Heart left ventricle (tissue), 16 donors: ENCODE measurements around the gene ATAT1. TPM values are rescaled to one million over a fixed set of nuclear protein-coding genes. Genes with fewer than 3 reads are reported as not detected.
A peak's percentile ranks its signal among the peaks of the same experiment; 100 is the strongest.

Experiments used
- ATAC-seq, 4 donors: fragments of 200-7000 bp; cut with Tn5 transposase; one replicate each; pipeline ENCODE4 v1.9.1; 2020 to 2022; ENCODE audit warnings: moderate library complexity in 4 of 4, mild to moderate bottlenecking in 3 of 4, moderate number of reproducible peaks in 1 of 4
- DNase-seq, 5 donors: peaks; one replicate each; pipeline ENCODE4 v3.0.0-alpha.2; 2020
- H3K27ac ChIP-seq, 12 donors: fragments of 200-600 bp; sonication (generic) in 4 of 12; one replicate each; pipeline versions ENCODE4 v1.5.0 to v1.8.0; 2016 to 2022; ENCODE audit warnings: mild to moderate bottlenecking in 2 of 12
- H3K27me3 ChIP-seq, 9 donors: fragments of 200-600 bp; sonication (generic) in 2 of 9; one replicate each; pipeline versions ENCODE4 v1.5.1 to v1.8.0; 2016 to 2022; ENCODE audit warnings: mild to moderate bottlenecking in 3 of 9
- H3K36me3 ChIP-seq, 9 donors: fragments of 200-600 bp; sonication (generic) in 2 of 9; one replicate each; pipeline versions ENCODE4 v1.5.0 to v1.8.0; 2018 to 2022; ENCODE audit warnings: mild to moderate bottlenecking in 2 of 9
- H3K4me1 ChIP-seq, 12 donors: fragments of 200-600 bp; sonication (generic) in 4 of 12; one replicate each; pipeline versions ENCODE4 v1.5.0 to v1.8.0; 2016 to 2022; ENCODE audit warnings: mild to moderate bottlenecking in 3 of 12
- H3K4me3 ChIP-seq, 12 donors: fragments of 200-600 bp; sonication (generic) in 4 of 12; one replicate each; pipeline versions ENCODE4 v1.5.0 to v1.8.0; 2017 to 2022; ENCODE audit warnings: mild to moderate bottlenecking in 9 of 12, moderate library complexity in 4 of 12
- H3K9me3 ChIP-seq, 12 donors: fragments of 200-600 bp; sonication (generic) in 4 of 12; one replicate each; pipeline versions ENCODE4 v1.5.0 to v1.8.0; 2016 to 2022; ENCODE audit warnings: mild to moderate bottlenecking in 1 of 12
- CTCF ChIP-seq, 12 donors: fragments of 200-600 bp; sonication (generic) in 4 of 12; IDR thresholded peaks; one replicate each; pipeline versions ENCODE4 v1.5.0 to v1.8.0; 2018 to 2022; ENCODE audit warnings: antibody characterized with exemption in 12 of 12, mild to moderate bottlenecking in 5 of 12
- POLR2A ChIP-seq, 2 donors: fragments of 450-650 bp; IDR thresholded peaks; one replicate each; pipeline ENCODE4 v1.6.1; 2017; ENCODE audit warnings: antibody characterized with exemption in 2 of 2, mild to moderate bottlenecking in 2 of 2, moderate library complexity in 2 of 2
- WGBS, 4 donors: extraction: QIAGEN DNeasy Blood & Tissue Kit in 2 of 4; methylation state at CpG; one replicate each; pipeline versions ENCODE4 v1.1.5 to v1.1.7; 2013 to 2018; 5-methylcytosine and 5-hydroxymethylcytosine counted together
- intact Hi-C, 10 donors: fragments of 100-400 bp; cut with DNase I; formaldehyde crosslinking; loops; one replicate each; pipeline versions ENCODE4 v1.11.1 to v1.14.2; 2022
- polyA plus RNA-seq, 2 donors: library from polyadenylated mRNA; stranded (reverse); fragments of 200-250 nt; gene quantifications; one replicate each; pipeline ENCODE4 v1.2.3, GENCODE V29; 2013
- total RNA-seq, 9 donors: library from RNA; depleted of rRNA in 2 of 9; stranded (reverse); fragments of >200 nt in 2 of 9; fragmentation: NEBNext Ultra II Directional in 3 of 9; extraction: Animal tissue kit (Norgen Biotek cat#: 25700) in 3 of 9; gene quantifications; one replicate each; pipeline versions ENCODE4 v1.1.0 to v1.2.4, GENCODE V29; 2016 to 2023
- donor health status: ischemic (EF 13 %, LVEDD 7.1; RV severe dilation, severe dysfunction).
- donor health status: healthy with polysubstance abuse.
- donor health status: DM: no; HTN: yes; CAD: no.
- donor health status: DM: no; HTN: no; CAD: no.
- donor health status: ischemic (EF 25% LVEDD 6.9; RV normal size, moderate dysfunction).
- donor health status: ischemic (EF 25% LVEDD 5.7; RV mildly dilated, moderate dysfunction).
- donor health status: healthy.
- donor health status: DM: yes; HTN: yes; CAD: no.
- donor health status: ischemic (EF 35%, LVEDD 5.7; RV mildly dilated, moderate dysfunction).
- donor health status: nonischemic (EF 11% LVEDD 7.7; RV severe dilation, severe dysfunction).
- donor health status: DM: yes; HTN: yes; CAD: no.
- donor health status: PGD.
- donor health status: ischemic (EF 29% LVEDD 5.4; RV normal size, mild dysfunction).
- donor health status: nonischemic (EF 23%, LVEDD 6.1; RV moderate dilation, normal function).

ATAT1 gene
- total and polyA plus RNA-seq, 11 donors = 1.1 to 7.0 (median 3.3) TPM

- H3K36me3 ChIP-seq = peaks cover 0 to 64% (median 32%) of the 10 kb centered on the region in 9 donors
- TF ChIP-seq POLR2A (IDR thresholded peaks at IDR 0.05) = no peak
- no peak for TF ChIP-seq CTCF (IDR thresholded peaks at IDR 0.05)
- intact Hi-C loops = loop anchor here in 1 of 10 donors (5.0 kb wide), 1 partner anchor 55 kb away; the partner anchor contains the start of genes GNL1 and PRR3
- H3K9me3 ChIP-seq = no peaks in the 10 kb centered on the region
- no peak overlapping the region for H3K4me3 ChIP-seq
- ATAC-seq (no peak), DNase-seq (no peak)
- no peaks in the 10 kb centered on the region for H3K27me3 ChIP-seq
- WGBS, 4 donors = 60 to 68% (median 65%) methylated on average over 6 of the region's 6 CpGs
- peak overlapping the region in 5 of 12 donors; percentile 1 to 97 (median 8) for H3K27ac ChIP-seq
- peaks cover 0 to 58% (median 50%) of the 10 kb centered on the region in 12 donors for H3K4me1 ChIP-seq
Measured at GRCh38 chr6:30612687-30613248, 13.9 kb upstream of the ATAT1 start.

- H3K27me3 ChIP-seq = no peaks in the 10 kb centered on the region
- DNase-seq (no peak), ATAC-seq (no peak)
- H3K4me3 ChIP-seq = peak overlapping the region in 9 of 12 donors; percentile 69 to 86 (median 79)
- H3K36me3 ChIP-seq = peaks cover 0 to 57% (median 25%) of the 10 kb centered on the region in 9 donors
- TF ChIP-seq CTCF (IDR thresholded peaks at IDR 0.05) = no peak
- TF ChIP-seq POLR2A (IDR thresholded peaks at IDR 0.05) = no peak
- H3K4me1 ChIP-seq = peaks cover 0 to 62% (median 53%) of the 10 kb centered on the region in 12 donors
- intact Hi-C loops = loop anchor here in 2 of 10 donors (2.0 to 5.0 kb wide), 2 partner anchors 56 to 103 kb away; partner anchors contain the start of genes GNL1 (in 1 of the 2), MDC1 (in 1 of the 2) and PRR3 (in 1 of the 2)
- no peaks in the 10 kb centered on the region for H3K9me3 ChIP-seq
- peak overlapping the region in 9 of 12 donors; percentile 68 to 99 (median 96) for H3K27ac ChIP-seq
Measured at GRCh38 chr6:30613251-30614043, 13.2 kb upstream of the ATAT1 start.

GRCh38 chr6:30614044-30614842 is 12.4 kb upstream of the ATAT1 start:
- H3K27me3 ChIP-seq = no peaks in the 10 kb centered on the region
- peak overlapping the region in 11 of 12 donors; percentile 57 to 92 (median 79) for H3K4me3 ChIP-seq
- TF ChIP-seq CTCF (IDR thresholded peaks at IDR 0.05) = no peak
- TF ChIP-seq POLR2A (IDR thresholded peaks at IDR 0.05) = no peak
- ATAC-seq (no peak), DNase-seq (no peak)
- peaks cover 0 to 49% (median 20%) of the 10 kb centered on the region in 9 donors for H3K36me3 ChIP-seq
- peak overlapping the region; percentile 68 to 99 (median 96) for H3K27ac ChIP-seq
- peaks cover 0 to 67% (median 60%) of the 10 kb centered on the region in 12 donors for H3K4me1 ChIP-seq
- WGBS, 4 donors = 20 to 26% (median 22%) methylated on average over 8 of the region's 8 CpGs
- intact Hi-C loops = loop anchor here in 2 of 10 donors (2.0 to 5.0 kb wide), 2 partner anchors 57 to 103 kb away; partner anchors contain the start of genes GNL1 (in 1 of the 2), MDC1 (in 1 of the 2) and PRR3 (in 1 of the 2)
- no peaks in the 10 kb centered on the region for H3K9me3 ChIP-seq
